ENCODE data around the gene ACP7.

Gene ACP7

GRCh38 chr19:39132344-39132969 lies 48.3 kb downstream of the ACP7 start:
- no peak overlapping the region for H3K4me3 ChIP-seq (ENCODE audit: low read depth, low read length)
- no peak for TF ChIP-seq CTCF (conservative IDR thresholded peaks at IDR 0.05; ENCODE audit: low read depth, low read length)
- no peak for DNase-seq (ENCODE audit: low read depth)

DNA sequence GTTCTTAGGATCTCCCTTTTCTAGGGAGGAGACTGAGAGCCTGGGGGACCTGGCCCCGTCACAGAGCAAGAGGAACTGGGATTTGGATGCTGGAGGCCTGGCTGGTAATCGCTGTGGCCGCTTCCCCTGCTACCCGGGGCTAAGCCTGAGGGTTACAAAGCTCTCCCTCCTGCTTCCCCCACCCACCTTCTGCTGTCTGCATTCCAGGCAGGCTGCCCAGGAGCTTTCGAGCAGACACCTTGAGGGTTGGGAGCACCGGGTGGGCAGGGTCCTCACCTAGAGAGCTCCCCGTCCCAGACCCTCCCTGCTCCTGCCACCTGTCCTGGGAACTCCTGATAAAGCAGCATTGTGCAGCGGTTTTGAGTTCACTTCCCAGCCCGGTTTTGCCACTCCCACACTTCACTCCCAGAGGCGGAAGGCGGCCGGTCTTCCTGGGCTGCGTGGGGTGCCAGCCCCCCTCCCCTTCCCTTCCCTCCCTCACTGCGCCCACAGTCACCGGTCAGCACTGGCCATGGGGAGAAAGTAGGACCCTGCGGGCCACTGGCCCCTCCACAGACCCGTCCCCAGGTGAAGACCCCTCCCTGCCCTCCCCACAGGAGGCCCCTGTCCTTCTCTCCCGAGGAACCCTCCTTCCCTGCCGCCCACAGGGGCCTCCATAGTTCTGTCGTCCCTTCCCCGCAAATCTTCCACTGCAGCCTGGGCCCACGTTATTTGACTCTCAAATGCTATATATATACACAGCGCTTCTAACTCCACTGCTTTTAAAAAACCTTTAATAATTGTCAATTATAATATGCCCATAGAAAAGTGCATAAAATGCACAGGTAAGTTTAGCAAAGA lies 49.5 kb downstream of the ACP7 start:
- no peak for DNase-seq (ENCODE audit: low read depth)
- H3K4me3 ChIP-seq (ENCODE audit: low read depth, low read length) = no peak overlapping the region
- TF ChIP-seq CTCF (conservative IDR thresholded peaks at IDR 0.05; ENCODE audit: low read depth, low read length) = no peak

DNA sequence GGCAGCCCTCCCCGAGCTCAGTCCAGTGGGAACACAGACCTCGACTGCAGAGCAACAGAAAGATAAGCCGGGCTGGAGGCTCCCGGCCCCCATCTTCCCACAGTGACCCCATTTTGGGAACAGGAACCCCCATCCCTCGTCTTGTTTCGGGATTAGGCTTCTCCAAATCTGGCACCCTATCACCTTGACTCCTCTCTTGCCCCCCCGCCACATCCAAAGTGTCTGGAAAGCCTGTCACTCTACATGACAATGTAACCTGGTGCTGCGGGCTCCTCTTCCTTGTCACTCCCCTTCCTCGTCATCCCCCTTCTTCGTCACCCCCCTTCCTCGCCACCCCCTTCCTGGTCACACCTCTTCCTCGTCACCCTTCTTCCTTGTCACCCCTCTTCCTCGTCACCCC lies 51.5 kb downstream of the ACP7 start:
- DNase-seq (ENCODE audit: low read depth) = no peak
- H3K4me3 ChIP-seq (ENCODE audit: low read depth, low read length) = no peak overlapping the region
- no peak for TF ChIP-seq CTCF (conservative IDR thresholded peaks at IDR 0.05; ENCODE audit: low read depth, low read length)

- no peak for TF ChIP-seq CTCF (conservative IDR thresholded peaks at IDR 0.05; ENCODE audit: low read depth, low read length)
- H3K4me3 ChIP-seq (ENCODE audit: low read depth, low read length) = no peak overlapping the region
- DNase-seq (ENCODE audit: low read depth) = no peak
Measured at GRCh38 chr19:39136225-39136940, 52.2 kb downstream of the ACP7 start.

- DNase-seq (ENCODE audit: low read depth) = no peak
- no peak for TF ChIP-seq CTCF (conservative IDR thresholded peaks at IDR 0.05; ENCODE audit: low read depth, low read length)
- H3K4me3 ChIP-seq (ENCODE audit: low read depth, low read length) = no peak overlapping the region
Measured at GRCh38 chr19:39137131-39137530, 53.0 kb downstream of the ACP7 start.

DNA sequence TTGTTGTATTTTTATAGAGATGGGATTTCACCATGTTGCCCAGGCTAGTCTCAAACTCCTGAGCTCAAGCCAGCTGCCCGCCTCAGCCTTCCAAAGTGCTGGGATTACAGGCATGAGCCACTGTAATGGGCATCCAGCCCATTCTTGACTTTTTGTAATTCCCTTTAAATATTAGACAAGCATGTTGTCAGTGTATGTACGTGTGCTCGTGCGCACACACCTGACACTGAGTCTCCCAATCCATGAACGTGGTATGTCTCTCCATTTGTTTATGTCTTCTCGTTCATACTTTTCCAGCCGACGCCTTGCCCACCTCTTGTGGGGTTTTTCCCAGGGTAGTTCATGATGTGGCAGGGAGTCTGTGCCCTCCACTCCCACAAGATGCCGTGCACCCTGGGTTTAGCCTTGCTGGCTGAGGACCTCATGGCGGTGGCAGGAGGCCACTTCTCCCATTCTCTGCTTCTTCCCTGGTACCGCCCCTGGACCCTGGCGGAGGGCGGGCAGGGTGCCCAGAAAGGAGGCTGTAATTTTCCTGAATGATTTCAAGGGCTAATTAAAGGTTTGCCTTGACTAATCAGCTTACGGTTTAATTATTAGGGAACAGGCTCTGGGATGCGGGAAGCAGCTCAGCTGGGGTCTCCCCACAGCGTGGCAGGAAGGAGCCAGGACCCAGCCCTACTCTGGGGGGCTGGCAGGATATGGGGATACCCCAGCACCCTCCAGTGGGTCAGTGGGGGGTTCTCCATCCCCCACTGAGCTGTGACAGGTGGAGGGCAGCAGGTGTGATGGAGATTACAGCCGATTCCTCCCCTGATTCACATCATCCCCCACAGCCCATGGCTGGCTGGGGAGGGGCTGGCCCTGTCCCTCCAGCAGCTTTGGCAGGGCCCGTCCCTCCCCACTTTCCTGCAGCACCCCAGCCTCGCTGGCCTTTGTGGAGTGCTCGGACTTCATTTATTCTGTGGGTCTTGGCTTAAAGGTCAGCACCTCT lies 54.3 kb downstream of the ACP7 start:
- DNase-seq (ENCODE audit: low read depth) = no peak
- no peak overlapping the region for H3K4me3 ChIP-seq (ENCODE audit: low read depth, low read length)
- no peak for TF ChIP-seq CTCF (conservative IDR thresholded peaks at IDR 0.05; ENCODE audit: low read depth, low read length)
